ENCODE results near the gene SSTR1.

SSTR1 gene

DNA sequence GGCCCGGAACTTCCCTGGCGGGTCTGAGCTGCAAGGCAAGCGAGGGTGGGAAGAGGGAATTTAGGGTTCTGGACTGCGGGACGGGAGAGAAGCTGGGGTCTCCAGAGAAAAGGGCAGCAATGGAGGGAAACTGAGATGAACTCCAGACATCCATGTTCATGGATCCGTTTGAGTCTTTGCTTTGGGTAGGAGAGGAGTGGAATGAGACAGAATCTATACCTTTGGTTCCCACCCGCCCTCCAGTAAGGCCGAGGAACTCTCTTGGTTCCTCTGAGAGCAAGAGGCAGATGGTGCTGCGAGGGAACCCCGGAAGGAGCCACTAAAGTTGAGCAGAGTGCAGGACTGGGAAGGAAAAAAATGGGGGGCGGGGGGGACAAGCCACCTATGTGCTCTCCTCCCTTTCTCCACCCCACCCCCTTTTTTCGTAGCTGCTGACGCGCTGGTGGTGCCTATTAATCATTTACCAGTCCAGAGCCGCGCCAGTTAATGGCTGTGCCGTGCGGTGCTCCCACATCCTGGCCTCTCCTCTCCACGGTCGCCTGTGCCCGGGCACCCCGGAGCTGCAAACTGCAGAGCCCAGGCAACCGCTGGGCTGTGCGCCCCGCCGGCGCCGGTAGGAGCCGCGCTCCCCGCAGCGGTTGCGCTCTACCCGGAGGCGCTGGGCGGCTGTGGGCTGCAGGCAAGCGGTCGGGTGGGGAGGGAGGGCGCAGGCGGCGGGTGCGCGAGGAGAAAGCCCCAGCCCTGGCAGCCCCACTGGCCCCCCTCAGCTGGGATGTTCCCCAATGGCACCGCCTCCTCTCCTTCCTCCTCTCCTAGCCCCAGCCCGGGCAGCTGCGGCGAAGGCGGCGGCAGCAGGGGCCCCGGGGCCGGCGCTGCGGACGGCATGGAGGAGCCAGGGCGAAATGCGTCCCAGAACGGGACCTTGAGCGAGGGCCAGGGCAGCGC lies 1.2 kb downstream of the SSTR1 start:
- TF ChIP-seq GATA3 (IDR thresholded peaks at IDR 0.05; ENCODE audit: low read depth, low read length), result no peak
- no peak for TF ChIP-seq GATA2 (IDR thresholded peaks at IDR 0.05; ENCODE audit: low read depth, low read length)

DNA sequence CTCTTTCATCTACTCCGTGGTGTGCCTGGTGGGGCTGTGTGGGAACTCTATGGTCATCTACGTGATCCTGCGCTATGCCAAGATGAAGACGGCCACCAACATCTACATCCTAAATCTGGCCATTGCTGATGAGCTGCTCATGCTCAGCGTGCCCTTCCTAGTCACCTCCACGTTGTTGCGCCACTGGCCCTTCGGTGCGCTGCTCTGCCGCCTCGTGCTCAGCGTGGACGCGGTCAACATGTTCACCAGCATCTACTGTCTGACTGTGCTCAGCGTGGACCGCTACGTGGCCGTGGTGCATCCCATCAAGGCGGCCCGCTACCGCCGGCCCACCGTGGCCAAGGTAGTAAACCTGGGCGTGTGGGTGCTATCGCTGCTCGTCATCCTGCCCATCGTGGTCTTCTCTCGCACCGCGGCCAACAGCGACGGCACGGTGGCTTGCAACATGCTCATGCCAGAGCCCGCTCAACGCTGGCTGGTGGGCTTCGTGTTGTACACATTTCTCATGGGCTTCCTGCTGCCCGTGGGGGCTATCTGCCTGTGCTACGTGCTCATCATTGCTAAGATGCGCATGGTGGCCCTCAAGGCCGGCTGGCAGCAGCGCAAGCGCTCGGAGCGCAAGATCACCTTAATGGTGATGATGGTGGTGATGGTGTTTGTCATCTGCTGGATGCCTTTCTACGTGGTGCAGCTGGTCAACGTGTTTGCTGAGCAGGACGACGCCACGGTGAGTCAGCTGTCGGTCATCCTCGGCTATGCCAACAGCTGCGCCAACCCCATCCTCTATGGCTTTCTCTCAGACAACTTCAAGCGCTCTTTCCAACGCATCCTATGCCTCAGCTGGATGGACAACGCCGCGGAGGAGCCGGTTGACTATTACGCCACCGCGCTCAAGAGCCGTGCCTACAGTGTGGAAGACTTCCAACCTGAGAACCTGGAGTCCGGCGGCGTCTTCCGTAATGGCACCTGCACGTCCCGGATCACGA lies 2.2 kb downstream of the SSTR1 start:
- TF ChIP-seq GATA3 (IDR thresholded peaks at IDR 0.05; ENCODE audit: low read depth, low read length) (no peak), GATA2 (IDR thresholded peaks at IDR 0.05; ENCODE audit: low read depth, low read length) (no peak)

DNA sequence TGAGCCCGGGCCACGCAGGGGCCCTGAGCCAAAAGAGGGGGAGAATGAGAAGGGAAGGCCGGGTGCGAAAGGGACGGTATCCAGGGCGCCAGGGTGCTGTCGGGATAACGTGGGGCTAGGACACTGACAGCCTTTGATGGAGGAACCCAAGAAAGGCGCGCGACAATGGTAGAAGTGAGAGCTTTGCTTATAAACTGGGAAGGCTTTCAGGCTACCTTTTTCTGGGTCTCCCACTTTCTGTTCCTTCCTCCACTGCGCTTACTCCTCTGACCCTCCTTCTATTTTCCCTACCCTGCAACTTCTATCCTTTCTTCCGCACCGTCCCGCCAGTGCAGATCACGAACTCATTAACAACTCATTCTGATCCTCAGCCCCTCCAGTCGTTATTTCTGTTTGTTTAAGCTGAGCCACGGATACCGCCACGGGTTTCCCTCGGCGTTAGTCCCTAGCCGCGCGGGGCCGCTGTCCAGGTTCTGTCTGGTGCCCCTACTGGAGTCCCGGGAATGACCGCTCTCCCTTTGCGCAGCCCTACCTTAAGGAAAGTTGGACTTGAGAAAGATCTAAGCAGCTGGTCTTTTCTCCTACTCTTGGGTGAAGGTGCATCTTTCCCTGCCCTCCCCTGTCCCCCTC lies 3.0 kb downstream of the SSTR1 start:
- TF ChIP-seq GATA3 (IDR thresholded peaks at IDR 0.05; ENCODE audit: low read depth, low read length) (no peak), GATA2 (IDR thresholded peaks at IDR 0.05; ENCODE audit: low read depth, low read length) (no peak)

DNA sequence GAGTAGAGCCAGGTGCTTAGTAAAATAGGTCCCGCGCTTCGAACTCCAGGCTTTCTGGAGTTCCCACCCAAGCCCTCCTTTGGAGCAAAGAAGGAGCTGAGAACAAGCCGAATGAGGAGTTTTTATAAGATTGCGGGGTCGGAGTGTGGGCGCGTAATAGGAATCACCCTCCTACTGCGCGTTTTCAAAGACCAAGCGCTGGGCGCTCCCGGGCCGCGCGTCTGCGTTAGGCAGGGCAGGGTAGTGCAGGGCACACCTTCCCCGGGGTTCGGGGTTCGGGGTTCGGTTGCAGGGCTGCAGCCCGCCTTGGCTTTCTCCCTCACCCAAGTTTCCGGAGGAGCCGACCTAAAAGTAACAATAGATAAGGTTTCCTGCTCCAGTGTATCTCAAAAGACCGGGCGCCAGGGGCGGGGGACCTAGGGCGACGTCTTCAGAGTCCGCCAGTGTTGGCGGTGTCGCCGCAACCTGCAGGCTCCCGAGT lies 3.6 kb downstream of the SSTR1 start:
- TF ChIP-seq GATA2 (IDR thresholded peaks at IDR 0.05; ENCODE audit: low read depth, low read length), result no peak
- no peak for TF ChIP-seq GATA3 (IDR thresholded peaks at IDR 0.05; ENCODE audit: low read depth, low read length)

DNA sequence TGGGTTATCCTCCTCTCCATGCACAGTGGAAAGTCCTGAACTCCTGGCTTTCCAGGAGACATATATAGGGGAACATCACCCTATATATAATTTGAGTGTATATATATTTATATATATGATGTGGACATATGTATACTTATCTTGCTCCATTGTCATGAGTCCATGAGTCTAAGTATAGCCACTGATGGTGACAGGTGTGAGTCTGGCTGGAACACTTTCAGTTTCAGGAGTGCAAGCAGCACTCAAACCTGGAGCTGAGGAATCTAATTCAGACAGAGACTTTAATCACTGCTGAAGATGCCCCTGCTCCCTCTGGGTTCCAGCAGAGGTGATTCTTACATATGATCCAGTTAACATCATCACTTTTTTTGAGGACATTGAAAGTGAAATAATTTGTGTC lies 4.4 kb downstream of the SSTR1 start:
- TF ChIP-seq GATA3 (IDR thresholded peaks at IDR 0.05; ENCODE audit: low read depth, low read length) (no peak), GATA2 (IDR thresholded peaks at IDR 0.05; ENCODE audit: low read depth, low read length) (no peak)

DNA sequence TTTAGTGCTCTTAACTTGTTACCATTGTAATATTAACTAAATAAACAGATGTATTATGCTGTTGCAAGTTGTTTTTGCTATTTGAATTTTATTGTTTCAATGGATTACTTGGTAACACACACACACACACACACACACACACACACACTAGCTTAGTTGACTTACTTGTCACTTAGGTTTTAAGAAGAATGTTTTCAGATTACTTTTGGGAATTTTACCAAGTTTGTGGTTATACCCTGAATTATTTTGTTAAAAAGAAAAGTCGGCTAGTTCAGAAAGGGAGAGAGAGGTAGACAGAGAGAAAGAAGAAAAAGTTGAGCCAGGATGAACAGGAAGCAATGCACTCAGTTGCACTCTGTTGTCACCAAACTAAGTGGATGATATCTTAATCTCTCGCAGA lies 5.3 kb downstream of the SSTR1 start:
- TF ChIP-seq GATA3 (IDR thresholded peaks at IDR 0.05; ENCODE audit: low read depth, low read length) (no peak), GATA2 (IDR thresholded peaks at IDR 0.05; ENCODE audit: low read depth, low read length) (no peak)

DNA sequence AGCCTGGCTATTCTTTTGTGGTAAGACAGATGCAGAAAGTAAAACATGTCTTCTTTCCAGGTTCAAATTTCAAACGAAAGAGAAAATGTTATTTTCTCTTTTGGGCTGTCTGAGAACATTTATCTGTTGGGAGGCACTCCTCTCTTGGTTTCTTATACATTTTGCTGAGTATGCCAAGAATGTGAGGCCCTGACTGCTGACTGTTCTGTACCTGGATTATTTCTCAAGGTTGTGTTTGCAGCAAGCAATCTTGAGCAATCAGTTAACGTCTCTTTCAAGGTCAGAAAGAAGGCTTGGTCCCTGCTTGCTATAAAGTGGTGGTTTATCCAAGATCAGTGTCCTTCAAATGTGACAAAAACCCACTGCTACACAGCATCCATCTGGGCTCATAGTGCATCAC lies 9.8 kb downstream of the SSTR1 start:
- TF ChIP-seq GATA2 (IDR thresholded peaks at IDR 0.05; ENCODE audit: low read depth, low read length) (no peak), GATA3 (IDR thresholded peaks at IDR 0.05; ENCODE audit: low read depth, low read length) (no peak)

DNA sequence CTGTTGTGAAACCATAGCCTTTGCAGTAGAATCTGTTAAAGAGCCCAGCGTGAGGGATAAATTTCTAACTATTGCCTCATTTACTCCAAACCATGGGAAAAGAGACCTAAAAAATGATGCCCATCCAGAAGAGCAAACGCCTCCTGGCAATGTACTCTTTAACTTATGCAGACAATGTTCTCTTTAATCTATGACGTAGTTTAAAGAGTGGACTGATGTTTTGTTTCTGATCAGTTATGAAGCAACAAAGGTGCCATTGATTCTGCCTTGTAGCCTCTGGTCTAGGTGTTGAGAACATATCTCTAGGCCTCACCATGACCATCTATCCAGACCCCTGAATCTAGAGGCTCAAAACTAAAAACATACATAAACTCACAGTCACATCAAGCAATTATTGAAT lies 13.4 kb downstream of the SSTR1 start:
- TF ChIP-seq GATA2 (IDR thresholded peaks at IDR 0.05; ENCODE audit: low read depth, low read length) (no peak), GATA3 (IDR thresholded peaks at IDR 0.05; ENCODE audit: low read depth, low read length) (no peak)

DNA sequence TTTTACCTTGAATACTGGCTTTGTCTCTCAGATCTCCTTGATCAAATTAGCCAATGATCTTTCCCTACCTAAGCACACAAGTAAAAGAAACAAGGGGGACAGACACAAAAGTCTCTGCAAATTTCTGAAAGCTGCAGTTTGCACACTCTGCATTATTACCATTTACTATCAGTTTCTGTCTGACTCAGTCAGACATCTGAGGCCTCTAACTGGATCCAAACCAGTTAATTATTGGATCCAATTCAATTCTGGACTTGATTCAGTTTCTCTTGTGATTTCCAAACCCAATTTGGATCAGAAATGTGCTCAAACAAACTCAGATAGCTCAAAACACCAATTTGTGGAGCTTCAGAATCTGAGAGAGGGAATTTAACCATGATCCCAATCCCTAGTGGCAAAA lies 16.6 kb downstream of the SSTR1 start:
- TF ChIP-seq GATA3 (IDR thresholded peaks at IDR 0.05; ENCODE audit: low read depth, low read length) (no peak), GATA2 (IDR thresholded peaks at IDR 0.05; ENCODE audit: low read depth, low read length) (no peak)

DNA sequence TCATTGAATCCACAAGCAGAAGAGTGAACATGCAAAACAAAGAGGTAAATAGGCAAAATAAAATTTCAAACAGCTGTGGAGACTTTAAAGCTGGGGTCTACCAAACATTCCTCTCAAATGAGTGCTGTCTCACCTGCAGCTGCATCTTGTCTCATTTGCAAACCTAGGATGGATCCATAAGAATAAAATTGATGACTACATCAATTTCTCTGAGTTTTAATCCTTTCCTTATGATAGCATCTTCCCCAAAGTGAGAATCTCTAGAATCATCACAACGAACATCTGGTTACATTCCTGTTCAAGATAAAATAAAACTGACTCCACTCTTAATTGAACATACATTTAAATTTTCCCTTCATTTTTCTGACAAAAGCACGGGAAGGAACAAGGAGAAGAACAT lies 18.2 kb downstream of the SSTR1 start:
- no peak for TF ChIP-seq GATA2 (IDR thresholded peaks at IDR 0.05; ENCODE audit: low read depth, low read length)

DNA sequence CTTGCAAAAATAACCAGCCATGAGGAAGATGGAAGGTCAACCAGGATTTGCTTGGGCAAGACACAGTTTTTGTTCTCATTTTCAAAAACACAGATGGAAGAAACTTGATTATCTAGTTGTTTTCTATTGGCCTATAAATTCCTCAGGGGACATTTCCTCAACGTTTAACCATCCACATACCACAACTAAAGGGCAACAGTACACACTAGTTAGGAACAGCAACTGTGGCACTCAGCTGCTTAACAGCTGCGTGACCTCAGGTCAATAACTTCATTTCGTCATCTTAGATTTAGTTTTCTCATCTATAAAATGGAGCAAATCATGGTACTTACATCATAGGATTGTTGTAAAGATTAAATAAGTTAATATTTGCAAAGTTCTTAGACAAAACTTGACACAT lies 18.7 kb downstream of the SSTR1 start:
- TF ChIP-seq GATA2 (IDR thresholded peaks at IDR 0.05; ENCODE audit: low read depth, low read length), result no peak
- TF ChIP-seq GATA3 (IDR thresholded peaks at IDR 0.05; ENCODE audit: low read depth, low read length), result no peak

DNA sequence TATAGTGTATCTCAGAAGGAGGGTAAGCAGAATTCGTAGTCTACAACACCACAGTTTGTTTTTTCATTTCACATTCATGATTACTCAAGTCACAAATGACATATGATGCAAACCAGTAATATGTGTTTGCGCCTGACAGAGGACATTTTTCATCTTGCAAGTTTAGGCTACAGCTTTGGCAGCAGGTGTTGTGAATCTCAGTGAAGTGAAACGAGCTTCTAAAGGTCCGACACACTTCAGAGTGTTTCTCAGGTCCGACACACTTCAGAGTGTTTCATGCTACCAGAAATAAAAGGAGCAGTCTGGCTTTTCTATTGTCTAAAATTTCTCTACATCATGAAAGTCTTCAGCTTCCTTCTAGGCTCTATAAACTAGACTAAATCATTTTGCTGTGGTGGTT lies 25.5 kb downstream of the SSTR1 start:
- no peak for TF ChIP-seq GATA3 (IDR thresholded peaks at IDR 0.05; ENCODE audit: low read depth, low read length)
- TF ChIP-seq GATA2 (IDR thresholded peaks at IDR 0.05; ENCODE audit: low read depth, low read length), result no peak

DNA sequence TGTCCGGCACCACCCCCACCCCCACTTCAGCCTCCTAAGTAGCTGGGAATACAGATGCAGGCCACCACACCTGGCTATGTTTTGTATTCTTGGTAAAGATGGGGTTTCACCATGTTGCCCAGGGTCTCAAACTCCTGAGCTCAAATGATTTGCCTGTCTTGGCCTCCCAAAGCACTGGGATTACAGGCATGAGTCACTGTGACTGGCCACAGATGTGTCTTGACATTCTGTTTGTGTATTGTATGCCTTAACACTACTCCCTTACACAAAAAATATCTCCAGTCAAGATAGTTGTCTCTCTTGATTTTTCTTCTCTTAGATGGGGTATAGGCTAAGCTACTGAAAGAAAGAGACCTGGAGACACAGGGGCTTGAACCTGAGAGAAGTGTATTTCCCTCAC lies 30.6 kb downstream of the SSTR1 start:
- TF ChIP-seq GATA3 (IDR thresholded peaks at IDR 0.05; ENCODE audit: low read depth, low read length) (no peak), GATA2 (IDR thresholded peaks at IDR 0.05; ENCODE audit: low read depth, low read length) (no peak)

DNA sequence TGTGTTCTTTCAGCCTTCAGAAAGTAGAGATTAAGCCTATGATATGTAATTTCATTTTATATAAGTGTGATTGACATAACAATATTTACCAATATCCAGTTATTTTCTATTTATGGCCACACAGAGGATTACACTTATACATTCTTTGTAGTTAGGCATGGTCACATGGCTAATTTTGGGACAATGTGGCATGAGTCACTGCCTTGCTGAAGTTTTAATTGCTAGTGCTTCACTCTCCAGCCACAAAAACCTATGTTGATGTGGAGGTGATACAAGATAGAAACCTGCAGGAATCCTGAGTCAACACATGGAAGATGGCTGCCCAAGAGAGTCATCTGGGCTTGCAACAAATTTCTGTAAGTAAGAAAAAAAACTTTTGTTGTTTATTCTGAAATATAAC lies 31.2 kb downstream of the SSTR1 start:
- TF ChIP-seq GATA3 (IDR thresholded peaks at IDR 0.05; ENCODE audit: low read depth, low read length) (no peak), GATA2 (IDR thresholded peaks at IDR 0.05; ENCODE audit: low read depth, low read length) (no peak)

Measured in SH-SY5Y (cell line).